ENCODE data around the gene AZI2. TPM values are rescaled to one million over a fixed set of nuclear protein-coding genes. Genes with fewer than 3 reads are reported as not detected.

The AZI2 gene
- polyA plus RNA-seq, 3 donors from 2014 or later: 36.7 to 50.6 (median 38.1) TPM

- peak overlapping the region; percentile 88 to 95 (median 89) for H3K4me3 Mint-ChIP-seq
- H3K9me3 Mint-ChIP-seq: no peaks in the 10 kb centered on the region
- peak in 2 of 3 donors; percentile 34 to 36 for DNase-seq
- H3K36me3 Mint-ChIP-seq: peaks cover 8 to 19% (median 8%) of the 10 kb centered on the region in 3 donors
- H3K4me1 Mint-ChIP-seq: peaks cover 66 to 83% of the 10 kb centered on the region in 2 donors
- H3K27ac Mint-ChIP-seq: peak overlapping the region; percentile 85 to 97 (median 94)
- peaks cover 0 to 6% (median 6%) of the 10 kb centered on the region in 3 donors for H3K27me3 Mint-ChIP-seq (ENCODE audit: low read depth in 3 of 3)
These were observed 53.8 kb downstream of the AZI2 start for GRCh38 chr3:28294667-28295413.

- peaks cover 4 to 19% (median 8%) of the 10 kb centered on the region in 3 donors for H3K36me3 Mint-ChIP-seq
- peaks cover 0 to 6% (median 6%) of the 10 kb centered on the region in 3 donors for H3K27me3 Mint-ChIP-seq (ENCODE audit: low read depth in 3 of 3)
- H3K4me1 Mint-ChIP-seq: peaks cover 56 to 69% of the 10 kb centered on the region in 2 donors
- H3K4me3 Mint-ChIP-seq: peak overlapping the region; percentile 88 to 95 (median 89)
- no peaks in the 10 kb centered on the region for H3K9me3 Mint-ChIP-seq
- DNase-seq: no peak
- peak overlapping the region; percentile 85 to 97 (median 88) for H3K27ac Mint-ChIP-seq
These were observed 56.0 kb downstream of the AZI2 start for GRCh38 chr3:28292622-28293021.

- DNase-seq: peak in 2 of 3 donors; percentile 30
- Mint-ChIP-seq H3K27me3 (ENCODE audit: low read depth in 3 of 3) (peaks cover 0 to 6% (median 6%) of the 10 kb centered on the region in 3 donors), H3K4me1 (peaks cover 54 to 68% of the 10 kb centered on the region in 2 donors), H3K36me3 (peaks cover 0 to 13% (median 0%) of the 10 kb centered on the region in 3 donors), H3K27ac (peak overlapping the region; percentile 85 to 97 (median 88)), H3K4me3 (peak overlapping the region; percentile 88 to 95 (median 89)), H3K9me3 (no peaks in the 10 kb centered on the region)
These were observed 57.0 kb downstream of the AZI2 start for GRCh38 chr3:28291577-28291976.

- H3K4me3 Mint-ChIP-seq: peak overlapping the region; percentile 30 to 89 (median 88)
- H3K36me3 Mint-ChIP-seq: peaks cover 0 to 13% (median 0%) of the 10 kb centered on the region in 3 donors
- H3K27ac Mint-ChIP-seq: peak overlapping the region; percentile 85 to 97 (median 88)
- H3K4me1 Mint-ChIP-seq: peaks cover 58 to 70% of the 10 kb centered on the region in 2 donors
- H3K9me3 Mint-ChIP-seq: no peaks in the 10 kb centered on the region
- peak in 1 of 3 donors; percentile 29 for DNase-seq
- peaks cover 0 to 6% (median 6%) of the 10 kb centered on the region in 3 donors for H3K27me3 Mint-ChIP-seq (ENCODE audit: low read depth in 3 of 3)
These were observed 57.7 kb downstream of the AZI2 start for GRCh38 chr3:28290863-28291300.

GRCh38 chr3:28287046-28287445 lies 61.6 kb downstream of the AZI2 start:
- Mint-ChIP-seq H3K4me1 (peaks cover 46 to 54% of the 10 kb centered on the region in 2 donors), H3K27me3 (ENCODE audit: low read depth in 3 of 3) (no peaks in the 10 kb centered on the region), H3K9me3 (no peaks in the 10 kb centered on the region), H3K27ac (peak overlapping the region; percentile 43 to 86 (median 82)), H3K36me3 (peaks cover 0 to 3% (median 0%) of the 10 kb centered on the region in 3 donors), H3K4me3 (peak overlapping the region; percentile 46 to 85 (median 65))
- no peak for DNase-seq

- Mint-ChIP-seq H3K4me3 (peak overlapping the region; percentile 46 to 85 (median 65)), H3K9me3 (no peaks in the 10 kb centered on the region), H3K36me3 (peaks cover 0 to 3% (median 0%) of the 10 kb centered on the region in 3 donors), H3K4me1 (peaks cover 41 to 49% of the 10 kb centered on the region in 2 donors), H3K27ac (peak overlapping the region; percentile 43 to 86 (median 82)), H3K27me3 (ENCODE audit: low read depth in 3 of 3) (no peaks in the 10 kb centered on the region)
- peak; percentile 41 to 46 (median 42) for DNase-seq
These were observed 62.0 kb downstream of the AZI2 start for GRCh38 chr3:28286595-28286994.

GRCh38 chr3:28280781-28281180 lies 67.8 kb downstream of the AZI2 start:
- DNase-seq: no peak
- Mint-ChIP-seq H3K9me3 (no peaks in the 10 kb centered on the region), H3K4me3 (no peak overlapping the region), H3K36me3 (peaks cover 0 to 16% (median 8%) of the 10 kb centered on the region in 3 donors), H3K27ac (no peak overlapping the region), H3K27me3 (ENCODE audit: low read depth in 3 of 3) (no peaks in the 10 kb centered on the region), H3K4me1 (peaks cover 27 to 42% of the 10 kb centered on the region in 2 donors)

GRCh38 chr3:28279770-28280169 lies 68.9 kb downstream of the AZI2 start:
- Mint-ChIP-seq H3K4me1 (peaks cover 20 to 34% of the 10 kb centered on the region in 2 donors), H3K4me3 (no peak overlapping the region), H3K27ac (no peak overlapping the region), H3K27me3 (ENCODE audit: low read depth in 3 of 3) (no peaks in the 10 kb centered on the region), H3K36me3 (peaks cover 7 to 25% (median 15%) of the 10 kb centered on the region in 3 donors), H3K9me3 (peaks cover 0 to 2% (median 1%) of the 10 kb centered on the region in 6 donors)
- DNase-seq: no peak

- no peak overlapping the region for H3K4me3 Mint-ChIP-seq
- H3K4me1 Mint-ChIP-seq: peaks cover 22 to 34% of the 10 kb centered on the region in 2 donors
- peaks cover 0 to 2% (median 0%) of the 10 kb centered on the region in 3 donors for H3K27me3 Mint-ChIP-seq (ENCODE audit: low read depth in 3 of 3)
- no peak overlapping the region for H3K27ac Mint-ChIP-seq
- no peak for DNase-seq
- peaks cover 14 to 32% (median 23%) of the 10 kb centered on the region in 3 donors for H3K36me3 Mint-ChIP-seq
- peaks cover 4 to 10% (median 8%) of the 10 kb centered on the region in 6 donors for H3K9me3 Mint-ChIP-seq
These were observed 69.7 kb downstream of the AZI2 start for GRCh38 chr3:28278918-28279317.

GRCh38 chr3:28273837-28274236 lies 74.8 kb downstream of the AZI2 start:
- no peak for DNase-seq
- Mint-ChIP-seq H3K36me3 (peaks cover 41 to 64% (median 57%) of the 10 kb centered on the region in 3 donors), H3K27me3 (ENCODE audit: low read depth in 3 of 3) (peaks cover 0 to 5% (median 0%) of the 10 kb centered on the region in 3 donors), H3K4me1 (peaks cover 31 to 42% of the 10 kb centered on the region in 2 donors), H3K27ac (peak overlapping the region in 1 of 6 donors; percentile 46), H3K9me3 (peaks cover 20 to 27% (median 24%) of the 10 kb centered on the region in 6 donors), H3K4me3 (no peak overlapping the region)

Other genes with a start within 250 kb of the AZI2 start
- gene CMC1, start 107.2 kb downstream of the AZI2 start, polyA plus RNA-seq: 100 to 1,000 TPM; 471 to 902 (median 536) TPM
- under 1 TPM in 2 of 3 donors, not detected in 1; 0.46 to 0.56 TPM for gene ZCWPW2, start 103 bp downstream of the AZI2 start, polyA plus RNA-seq

All from immature natural killer cell (primary cell).